C4-2B (cell line): Measurements from ENCODE around the gene STX8.

Source experiments
- ZFX ChIP-seq: fragments of 450-650 bp; IDR thresholded peaks from 2 replicates; pipeline ENCODE4 v1.6.1; 2017
- TF ChIP-seq, protein P1 (sequence below): fragments of 450-650 bp; conservative IDR thresholded peaks from 2 replicates; pipeline ENCODE4 v1.5.1; 2017; ENCODE audit warnings: mild to moderate bottlenecking

DNA sequence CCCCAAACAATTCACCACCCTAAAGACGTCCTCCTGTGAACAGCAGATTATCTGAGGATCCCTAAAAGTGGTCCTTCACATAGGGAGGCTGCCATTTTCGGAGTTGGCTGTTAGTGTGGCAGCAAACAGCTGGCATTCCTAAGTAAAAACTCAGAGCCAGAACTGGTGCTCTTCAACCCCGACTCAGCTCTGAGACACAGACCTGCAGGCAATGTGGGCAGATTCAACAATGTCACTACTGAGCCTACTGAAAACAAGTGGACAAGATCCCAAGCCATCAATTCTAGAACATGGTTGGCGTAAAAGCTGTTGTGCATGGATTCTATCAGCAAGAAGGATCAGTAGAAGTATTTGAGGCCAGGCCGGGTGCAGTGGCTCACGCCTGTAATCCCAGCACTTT lies 307.1 kb downstream of the STX8 start:
- TF ChIP-seq, protein P1, sequence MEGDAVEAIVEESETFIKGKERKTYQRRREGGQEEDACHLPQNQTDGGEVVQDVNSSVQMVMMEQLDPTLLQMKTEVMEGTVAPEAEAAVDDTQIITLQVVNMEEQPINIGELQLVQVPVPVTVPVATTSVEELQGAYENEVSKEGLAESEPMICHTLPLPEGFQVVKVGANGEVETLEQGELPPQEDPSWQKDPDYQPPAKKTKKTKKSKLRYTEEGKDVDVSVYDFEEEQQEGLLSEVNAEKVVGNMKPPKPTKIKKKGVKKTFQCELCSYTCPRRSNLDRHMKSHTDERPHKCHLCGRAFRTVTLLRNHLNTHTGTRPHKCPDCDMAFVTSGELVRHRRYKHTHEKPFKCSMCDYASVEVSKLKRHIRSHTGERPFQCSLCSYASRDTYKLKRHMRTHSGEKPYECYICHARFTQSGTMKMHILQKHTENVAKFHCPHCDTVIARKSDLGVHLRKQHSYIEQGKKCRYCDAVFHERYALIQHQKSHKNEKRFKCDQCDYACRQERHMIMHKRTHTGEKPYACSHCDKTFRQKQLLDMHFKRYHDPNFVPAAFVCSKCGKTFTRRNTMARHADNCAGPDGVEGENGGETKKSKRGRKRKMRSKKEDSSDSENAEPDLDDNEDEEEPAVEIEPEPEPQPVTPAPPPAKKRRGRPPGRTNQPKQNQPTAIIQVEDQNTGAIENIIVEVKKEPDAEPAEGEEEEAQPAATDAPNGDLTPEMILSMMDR, result no peak
- TF ChIP-seq ZFX, result no peak
